ENCODE measurements around the gene PAQR5.
"Not testable (repeated sequence)": the region's sequence is repeated elsewhere in the genome, so short reads cannot be mapped to it uniquely, and the experiment has no call there.

Gene PAQR5

DNA sequence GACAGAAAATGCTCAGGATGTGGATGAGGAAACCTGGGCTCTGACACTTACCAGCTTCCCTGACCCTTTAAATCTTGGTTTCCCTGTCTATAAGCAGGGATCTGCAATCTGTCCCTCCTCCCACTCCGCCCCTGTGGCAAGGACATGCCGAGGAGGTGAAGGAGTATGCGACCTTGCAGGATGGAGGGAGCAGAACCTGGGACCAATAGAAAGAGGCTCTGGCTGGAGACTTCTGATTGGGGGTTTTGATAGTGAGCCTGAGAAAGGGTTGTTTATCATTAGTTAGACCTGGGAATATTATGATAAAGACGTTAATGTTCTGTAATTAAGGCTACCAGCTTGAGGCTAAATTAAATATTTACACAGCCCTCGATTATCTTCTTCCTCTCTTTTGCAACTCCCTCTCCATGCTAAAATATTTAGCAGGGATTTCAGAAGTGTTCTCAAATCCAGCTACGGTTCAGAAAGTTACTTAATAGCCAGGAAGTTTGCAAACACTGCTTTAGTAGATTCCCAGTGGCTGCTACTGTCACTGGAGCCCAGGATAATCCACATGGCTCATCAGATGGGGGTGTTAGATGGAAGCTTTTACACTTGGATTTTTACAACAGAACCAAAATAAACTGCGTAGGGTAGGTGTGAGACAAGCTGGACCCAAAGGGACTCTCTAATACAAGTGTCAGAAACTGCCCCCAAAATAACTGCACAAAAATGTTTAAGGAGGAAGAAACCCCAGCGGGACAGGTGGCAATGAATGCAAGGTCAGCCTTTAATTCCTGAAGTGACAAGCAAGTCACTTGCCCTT lies 9.2 kb upstream of the PAQR5 start:
- no peaks in the 10 kb centered on the region for H3K4me1 ChIP-seq (ENCODE audit: insufficient read depth, low read length, severe bottlenecking)
- H3K27ac ChIP-seq (ENCODE audit: low read depth, low read length, poor library complexity, severe bottlenecking): no peak overlapping the region
- H4K20me1 ChIP-seq (ENCODE audit: insufficient read depth, low read length): no peaks in the 10 kb centered on the region
- no peaks in the 10 kb centered on the region for H3K9me2 ChIP-seq (ENCODE audit: low read depth, low read length)
- H3K4me3 ChIP-seq (ENCODE audit: low read depth, low read length, poor library complexity, severe bottlenecking): no peak overlapping the region
- H3K4me2 ChIP-seq (ENCODE audit: low read length): no peak overlapping the region
- no peak overlapping the region for H3K9ac ChIP-seq (ENCODE audit: low read length)
- no peak overlapping the region for H2AFZ ChIP-seq (ENCODE audit: low read length)
- H3K36me3 ChIP-seq (ENCODE audit: insufficient read depth, low read length): no peaks in the 10 kb centered on the region
- H3K27me3 ChIP-seq (ENCODE audit: insufficient read depth, low read length): no peaks in the 10 kb centered on the region
- no peaks in the 10 kb centered on the region for H3K79me2 ChIP-seq (ENCODE audit: insufficient read depth, low read length)
- no peak for TF ChIP-seq EZH2 (IDR thresholded peaks at IDR 0.05; ENCODE audit: borderline replicate concordance, low read length)
- TF ChIP-seq, protein P1, sequence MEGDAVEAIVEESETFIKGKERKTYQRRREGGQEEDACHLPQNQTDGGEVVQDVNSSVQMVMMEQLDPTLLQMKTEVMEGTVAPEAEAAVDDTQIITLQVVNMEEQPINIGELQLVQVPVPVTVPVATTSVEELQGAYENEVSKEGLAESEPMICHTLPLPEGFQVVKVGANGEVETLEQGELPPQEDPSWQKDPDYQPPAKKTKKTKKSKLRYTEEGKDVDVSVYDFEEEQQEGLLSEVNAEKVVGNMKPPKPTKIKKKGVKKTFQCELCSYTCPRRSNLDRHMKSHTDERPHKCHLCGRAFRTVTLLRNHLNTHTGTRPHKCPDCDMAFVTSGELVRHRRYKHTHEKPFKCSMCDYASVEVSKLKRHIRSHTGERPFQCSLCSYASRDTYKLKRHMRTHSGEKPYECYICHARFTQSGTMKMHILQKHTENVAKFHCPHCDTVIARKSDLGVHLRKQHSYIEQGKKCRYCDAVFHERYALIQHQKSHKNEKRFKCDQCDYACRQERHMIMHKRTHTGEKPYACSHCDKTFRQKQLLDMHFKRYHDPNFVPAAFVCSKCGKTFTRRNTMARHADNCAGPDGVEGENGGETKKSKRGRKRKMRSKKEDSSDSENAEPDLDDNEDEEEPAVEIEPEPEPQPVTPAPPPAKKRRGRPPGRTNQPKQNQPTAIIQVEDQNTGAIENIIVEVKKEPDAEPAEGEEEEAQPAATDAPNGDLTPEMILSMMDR (IDR thresholded peaks at IDR 0.05; ENCODE audit: low read length): no peak
- H3F3A ChIP-seq (ENCODE audit: insufficient read depth, low read length): no peaks in the 10 kb centered on the region
- H3K9me3 ChIP-seq (ENCODE audit: low read length): no peaks in the 10 kb centered on the region

DNA sequence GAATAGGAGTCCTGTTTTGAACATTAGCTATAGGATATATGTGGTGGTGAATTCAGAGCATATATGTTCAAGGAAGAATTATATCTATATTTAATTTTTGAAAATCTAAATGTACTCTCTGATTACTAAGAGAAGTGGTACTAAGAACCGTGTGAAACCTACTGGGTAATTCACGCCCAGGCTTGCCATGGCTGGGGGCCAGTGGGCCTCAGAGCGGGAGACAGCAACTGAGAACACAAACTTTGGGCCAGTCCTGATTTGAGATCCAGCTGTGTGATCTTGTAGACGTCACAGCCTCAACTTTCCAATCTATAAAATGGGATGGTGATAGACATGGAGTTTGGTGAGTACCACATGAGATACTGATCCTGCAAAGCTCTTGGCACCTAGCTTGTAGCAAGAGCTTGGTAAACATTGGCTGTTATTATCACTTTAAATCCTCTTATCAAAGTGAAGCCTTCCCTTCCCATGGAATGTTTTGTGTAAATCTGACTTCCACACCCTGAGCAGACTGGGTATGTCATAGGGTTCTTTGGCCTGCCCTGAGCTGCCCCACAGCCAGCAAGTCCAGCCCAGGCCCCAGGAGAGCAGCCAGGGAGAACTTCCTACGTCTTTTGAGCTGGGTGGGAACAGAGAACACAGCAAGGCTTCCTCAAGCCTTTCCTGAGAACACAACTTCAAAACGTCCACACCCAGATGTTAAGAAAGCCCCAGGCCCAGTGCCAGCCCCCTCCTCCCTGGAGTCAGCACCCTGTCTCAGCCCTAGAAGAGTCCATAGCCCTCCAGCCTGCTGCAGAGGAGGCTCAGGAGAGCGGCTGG lies 8.2 kb upstream of the PAQR5 start:
- Histone ChIP-seq H3K9ac (ENCODE audit: low read length) (no peak overlapping the region), H3K79me2 (ENCODE audit: insufficient read depth, low read length) (no peaks in the 10 kb centered on the region), H4K20me1 (ENCODE audit: insufficient read depth, low read length) (no peaks in the 10 kb centered on the region), H3K27me3 (ENCODE audit: insufficient read depth, low read length) (no peaks in the 10 kb centered on the region), H3K36me3 (ENCODE audit: insufficient read depth, low read length) (no peaks in the 10 kb centered on the region), H3K27ac (ENCODE audit: low read depth, low read length, poor library complexity, severe bottlenecking) (no peak overlapping the region), H3K4me1 (ENCODE audit: insufficient read depth, low read length, severe bottlenecking) (no peaks in the 10 kb centered on the region), H3K4me2 (ENCODE audit: low read length) (no peak overlapping the region), H2AFZ (ENCODE audit: low read length) (no peak overlapping the region), H3K4me3 (ENCODE audit: low read depth, low read length, poor library complexity, severe bottlenecking) (no peak overlapping the region), H3F3A (ENCODE audit: insufficient read depth, low read length) (no peaks in the 10 kb centered on the region), H3K9me2 (ENCODE audit: low read depth, low read length) (no peaks in the 10 kb centered on the region), H3K9me3 (ENCODE audit: low read length) (no peaks in the 10 kb centered on the region)
- TF ChIP-seq, protein P1 (IDR thresholded peaks at IDR 0.05; ENCODE audit: low read length): no peak
- no peak for TF ChIP-seq EZH2 (IDR thresholded peaks at IDR 0.05; ENCODE audit: borderline replicate concordance, low read length)

DNA sequence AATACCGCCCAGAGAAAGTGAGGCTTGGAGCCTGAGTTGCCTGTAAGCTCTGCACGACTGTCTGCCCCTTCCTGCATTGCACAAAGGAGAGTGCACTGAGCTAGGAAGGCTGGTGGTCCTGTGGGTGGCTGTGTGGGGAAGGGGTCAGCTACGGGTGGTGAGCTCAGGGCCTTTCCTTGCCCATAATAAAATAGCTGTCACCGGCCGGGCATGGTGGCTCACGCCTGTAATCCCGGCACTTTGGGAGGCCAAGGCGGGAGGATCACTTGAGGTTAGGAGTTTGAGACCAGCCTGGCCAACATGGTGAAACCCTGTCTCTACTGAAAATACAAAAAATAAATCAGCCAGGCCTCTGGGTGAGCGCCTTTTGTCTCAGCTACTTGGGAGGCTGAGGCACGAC lies 7.1 kb upstream of the PAQR5 start:
- H3K27me3 ChIP-seq (ENCODE audit: insufficient read depth, low read length); H3F3A ChIP-seq (ENCODE audit: insufficient read depth, low read length); H3K9me3 ChIP-seq (ENCODE audit: low read length); H3K9me2 ChIP-seq (ENCODE audit: low read depth, low read length); H3K4me3 ChIP-seq (ENCODE audit: low read depth, low read length, poor library complexity, severe bottlenecking); H2AFZ ChIP-seq (ENCODE audit: low read length); H3K4me2 ChIP-seq (ENCODE audit: low read length); H3K4me1 ChIP-seq (ENCODE audit: insufficient read depth, low read length, severe bottlenecking); H3K79me2 ChIP-seq (ENCODE audit: insufficient read depth, low read length); H3K9ac ChIP-seq (ENCODE audit: low read length); H3K27ac ChIP-seq (ENCODE audit: low read depth, low read length, poor library complexity, severe bottlenecking); H3K36me3 ChIP-seq (ENCODE audit: insufficient read depth, low read length); H4K20me1 ChIP-seq (ENCODE audit: insufficient read depth, low read length): not testable (repeated sequence)

Measured in OCI-LY1 (cell line).